PC-9 (cell line): ENCODE data around the gene UHMK1. TPM values are rescaled to one million over a fixed set of nuclear protein-coding genes. Genes with fewer than 3 reads are reported as not detected.

Source experiments
- BruUV-seq: library from RNA; stranded (reverse); fragments of 400-500 nt; replicated peaks from 2 replicates; lab custom pipeline; 2021; lab: Mats Ljungman, UMichigan
- CTCF ChIA-PET: fragments of 300-600 bp; sonication (Branson Sonifier 250); formaldehyde crosslinking; loops from one replicate; lab custom pipeline; 2022; ENCODE audit warnings: antibody characterized with exemption; lab: Charles Lee
- POLR2A ChIA-PET: fragments of 300-600 bp; sonication (Branson Sonifier 250); formaldehyde crosslinking; loops from one replicate; lab custom pipeline; 2022; ENCODE audit warnings: antibody characterized with exemption; ENCODE audit not compliant: unreplicated experiment; lab: Charles Lee
- DNase-seq, 2 experiments: peaks; one replicate each; pipeline versions ENCODE4 v3.0.0 to v3.0.0-alpha.2; 2015 to 2022; ENCODE audit warnings: mixed read lengths in 1 of 2
- H2AFZ ChIP-seq: fragments of 200-600 bp; sonication (generic); 2 replicates; pipeline ENCODE4 v1.8.1; 2017; ENCODE audit warnings: antibody characterized with exemption
- H3F3A ChIP-seq: fragments of 200-600 bp; sonication (generic); 2 replicates; pipeline ENCODE4 v1.8.1; 2017; ENCODE audit warnings: antibody characterized with exemption, mild to moderate bottlenecking, low read depth; ENCODE audit not compliant: insufficient read depth
- H3K27ac ChIP-seq: fragments of 200-600 bp; sonication (generic); 2 replicates; pipeline ENCODE4 v1.6.1; 2016; ENCODE audit warnings: mixed run types
- H3K27me3 ChIP-seq: fragments of 200-600 bp; sonication (generic); 2 replicates; pipeline ENCODE4 v1.6.1; 2016; ENCODE audit warnings: low read depth, mixed run types; ENCODE audit not compliant: insufficient read depth
- H3K36me3 ChIP-seq: fragments of 200-600 bp; sonication (generic); 2 replicates; pipeline ENCODE4 v1.6.1; 2016; ENCODE audit warnings: low read depth, mixed run types
- H3K4me1 ChIP-seq: fragments of 200-600 bp; sonication (generic); replicated peaks from 2 replicates; pipeline ENCODE4 v1.6.1; 2016; ENCODE audit warnings: mixed run types; ENCODE audit not compliant: insufficient read depth
- H3K4me2 ChIP-seq: fragments of 200-600 bp; sonication (generic); 2 replicates; pipeline ENCODE4 v1.6.1; 2017; ENCODE audit warnings: mixed run types
- H3K4me3 ChIP-seq: fragments of 200-600 bp; sonication (generic); 2 replicates; pipeline ENCODE4 v1.6.1; 2016; ENCODE audit warnings: mixed run types
- H3K79me2 ChIP-seq: fragments of 200-600 bp; sonication (generic); 2 replicates; pipeline ENCODE4 v1.6.1; 2017; ENCODE audit warnings: low read depth, mixed run types
- H3K9me2 ChIP-seq: fragments of 200-600 bp; sonication (generic); 2 replicates; pipeline ENCODE4 v1.8.1; 2017; ENCODE audit warnings: mild to moderate bottlenecking; ENCODE audit not compliant: insufficient read depth
- H3K9me3 ChIP-seq: fragments of 200-600 bp; sonication (generic); 2 replicates; pipeline ENCODE4 v1.8.1; 2016; ENCODE audit warnings: low read depth; ENCODE audit not compliant: insufficient read depth
- H4K20me1 ChIP-seq: fragments of 200-600 bp; sonication (generic); 2 replicates; pipeline ENCODE4 v1.8.1; 2017; ENCODE audit not compliant: insufficient read depth
- CTCF ChIP-seq: fragments of 200-600 bp; sonication (generic); conservative IDR thresholded peaks from 2 replicates; pipeline ENCODE4 v1.6.1; 2017; ENCODE audit warnings: mixed run types, antibody characterized with exemption, mild to moderate bottlenecking, moderate library complexity
- EZH2 ChIP-seq: fragments of 200-600 bp; sonication (generic); IDR thresholded peaks from 2 replicates; pipeline ENCODE4 v1.8.0; 2017; ENCODE audit warnings: antibody characterized with exemption, low read depth
- intact Hi-C: fragments of 100-400 bp; cut with micrococcal nuclease; formaldehyde crosslinking; loops from one replicate; pipeline ENCODE4 v1.10.0; 2022; ENCODE audit not compliant: unreplicated experiment
- total RNA-seq: library from RNA; stranded (reverse); gene quantifications from 2 replicates; pipeline ENCODE4 v1.2.3, GENCODE V29; 2021

The UHMK1 gene
- total RNA-seq, 1 experiment from 2014 or later, result 49.5 TPM

- Histone ChIP-seq H3K4me2 (peak within 1 kb of the TSS; percentile 91), H3K4me1 (peaks cover 17% of the 10 kb centered on the region), H3K4me3 (peak within 1 kb of the TSS; percentile 70), H3K9me3 (no peaks in the 10 kb centered on the region), H3F3A (no peaks in the 10 kb centered on the region), H2AFZ (peak within 1 kb of the TSS; percentile 88), H3K9me2 (0 out of 2 replicates have a peak, but pooled peaks cover 4% of the 10 kb centered on the region), H3K79me2 (peaks cover 42% of the 10 kb centered on the region), H3K27me3 (no peaks in the 10 kb centered on the region), H3K36me3 (0 out of 2 replicates have a peak, but pooled peaks cover 3% of the 10 kb centered on the region), H4K20me1 (0 out of 2 replicates have a peak, but pooled peaks cover 10% of the 10 kb centered on the region), H3K27ac (peak within 1 kb of the TSS; percentile 54)
- CTCF ChIA-PET, result interaction anchor here (0.6 kb wide), 1 partner anchor 53 kb away, joined by 3 read pairs; no protein-coding TSS in a partner anchor
- POLR2A ChIA-PET, result interaction anchor here (0.6 to 0.7 kb wide), 4 partner anchors 20 to 598 kb away, joined by 3 to 40 read pairs (median 8); no protein-coding TSS in a partner anchor
- no peak for DNase-seq
- TF ChIP-seq CTCF (no peak), EZH2 (no peak)
- intact Hi-C loops, result loop anchor here (1.0 to 5.0 kb wide), 4 partner anchors 9 to 65 kb away; partner anchors contain the start of gene UHMK1
- BruUV-seq, result no TSS peak
Measured at GRCh38 chr1:162561616-162562469, 64.2 kb downstream of the UHMK1 start, which contains the start of gene UAP1. TSS of gene UAP1 (plus strand) at chr1:162561722. CDS start at chr1:162566069, 4,347 bp downstream.

- Histone ChIP-seq H3K27ac (0 out of 2 replicates have a peak overlapping the region, but pooled peaks have one; percentile 54), H3K36me3 (0 out of 2 replicates have a peak, but pooled peaks cover 9% of the 10 kb centered on the region), H3F3A (no peaks in the 10 kb centered on the region), H3K9me2 (0 out of 2 replicates have a peak, but pooled peaks cover 4% of the 10 kb centered on the region), H3K4me3 (peak overlapping the region; percentile 70), H3K9me3 (no peaks in the 10 kb centered on the region), H3K79me2 (peaks cover 42% of the 10 kb centered on the region), H4K20me1 (0 out of 2 replicates have a peak, but pooled peaks cover 10% of the 10 kb centered on the region), H3K4me1 (peaks cover 17% of the 10 kb centered on the region), H3K4me2 (peak overlapping the region; percentile 91), H2AFZ (peak overlapping the region; percentile 88; the same call in 1 of the 2 replicates), H3K27me3 (no peaks in the 10 kb centered on the region)
- intact Hi-C loops, result loop anchor here (5.0 kb wide), 1 partner anchor 35 kb away; no protein-coding TSS in a partner anchor
- DNase-seq, result peak in 1 of 2 experiments; percentile 44
- TSS peak; percentile 50 for BruUV-seq
- no peak for TF ChIP-seq EZH2
- no peak for TF ChIP-seq CTCF
- ChIA-PET POLR2A (interaction anchor here (0.7 kb wide), 1 partner anchor 213 kb away, joined by 3 read pairs; no protein-coding TSS in a partner anchor), CTCF (no interaction called here)
Measured at GRCh38 chr1:162562470-162562828, 64.8 kb downstream of the UHMK1 start.

- no peak overlapping the region for H3K4me3 ChIP-seq
Measured at GRCh38 chr1:162564762-162565218, 67.2 kb downstream of the UHMK1 start.

More at GRCh38 chr1:162564762-162565218, 67.2 kb downstream of the UHMK1 start:
- Histone ChIP-seq H4K20me1 (0 out of 2 replicates have a peak, but pooled peaks cover 10% of the 10 kb centered on the region), H3K36me3 (0 out of 2 replicates have a peak, but pooled peaks cover 9% of the 10 kb centered on the region), H3K4me1 (peaks cover 17% of the 10 kb centered on the region), H3K27me3 (no peaks in the 10 kb centered on the region), H3K27ac (no peak overlapping the region), H3K4me2 (no peak overlapping the region), H2AFZ (no peak overlapping the region), H3K9me3 (no peaks in the 10 kb centered on the region), H3K9me2 (0 out of 2 replicates have a peak, but pooled peaks cover 4% of the 10 kb centered on the region), H3K79me2 (peaks cover 42% of the 10 kb centered on the region), H3F3A (no peaks in the 10 kb centered on the region)
- ChIA-PET CTCF (no interaction called here), POLR2A (no interaction called here)
- TF ChIP-seq CTCF (no peak), EZH2 (no peak)
- intact Hi-C loops, result loop anchor here (5.0 kb wide), 1 partner anchor 37 kb away; no protein-coding TSS in a partner anchor
- no peak for DNase-seq
- BruUV-seq, result no TSS peak
